Measurements from ENCODE around the gene CHID1. TPM values are rescaled to one million over a fixed set of nuclear protein-coding genes. Genes with fewer than 3 reads are reported as not detected.

Gene CHID1
- total RNA-seq, 1 donor from 2014 or later: 112 TPM

GRCh38 chr11:933142-933851 is 22.7 kb upstream of the CHID1 start:
- H3K9me3 Mint-ChIP-seq (ENCODE audit: unreplicated experiment): no peaks in the 10 kb centered on the region
- H3K36me3 Mint-ChIP-seq (ENCODE audit: unreplicated experiment): peaks cover 4% of the 10 kb centered on the region
- H3K27me3 Mint-ChIP-seq (ENCODE audit: unreplicated experiment): no peaks in the 10 kb centered on the region
- no peak overlapping the region for H3K4me3 Mint-ChIP-seq (ENCODE audit: unreplicated experiment)
- H3K4me1 Mint-ChIP-seq (ENCODE audit: unreplicated experiment): peaks cover 43% of the 10 kb centered on the region
- peak overlapping the region; percentile 76 for H3K27ac Mint-ChIP-seq (ENCODE audit: unreplicated experiment)
- TF ChIP-seq CTCF (IDR thresholded peaks at IDR 0.05): no peak
- DNase-seq (ENCODE audit: extremely low spot score, unreplicated experiment): no peak

- H3K27ac Mint-ChIP-seq (ENCODE audit: unreplicated experiment): peak overlapping the region; percentile 76
- peaks cover 4% of the 10 kb centered on the region for H3K36me3 Mint-ChIP-seq (ENCODE audit: unreplicated experiment)
- H3K9me3 Mint-ChIP-seq (ENCODE audit: unreplicated experiment): no peaks in the 10 kb centered on the region
Measured at GRCh38 chr11:932435-932834, 21.8 kb upstream of the CHID1 start.

GRCh38 chr11:931385-931784 is 20.8 kb upstream of the CHID1 start:
- Mint-ChIP-seq H3K4me3 (ENCODE audit: unreplicated experiment) (no peak overlapping the region), H3K27ac (ENCODE audit: unreplicated experiment) (peak overlapping the region; percentile 54), H3K4me1 (ENCODE audit: unreplicated experiment) (peaks cover 56% of the 10 kb centered on the region), H3K9me3 (ENCODE audit: unreplicated experiment) (no peaks in the 10 kb centered on the region), H3K27me3 (ENCODE audit: unreplicated experiment) (no peaks in the 10 kb centered on the region), H3K36me3 (ENCODE audit: unreplicated experiment) (peaks cover 4% of the 10 kb centered on the region)
- TF ChIP-seq CTCF (IDR thresholded peaks at IDR 0.05): no peak
- no peak for DNase-seq (ENCODE audit: extremely low spot score, unreplicated experiment)

More at GRCh38 chr11:932435-932834, 21.8 kb upstream of the CHID1 start:
- Mint-ChIP-seq H3K4me3 (ENCODE audit: unreplicated experiment) (no peak overlapping the region), H3K27me3 (ENCODE audit: unreplicated experiment) (no peaks in the 10 kb centered on the region), H3K4me1 (ENCODE audit: unreplicated experiment) (peaks cover 45% of the 10 kb centered on the region)
- no peak for DNase-seq (ENCODE audit: extremely low spot score, unreplicated experiment)
- TF ChIP-seq CTCF (IDR thresholded peaks at IDR 0.05): no peak

GRCh38 chr11:929405-929804 is 18.8 kb upstream of the CHID1 start:
- H3K27me3 Mint-ChIP-seq (ENCODE audit: unreplicated experiment): no peaks in the 10 kb centered on the region
- no peak for TF ChIP-seq CTCF (IDR thresholded peaks at IDR 0.05)
- peaks cover 54% of the 10 kb centered on the region for H3K4me1 Mint-ChIP-seq (ENCODE audit: unreplicated experiment)

GRCh38 chr11:928786-929185 is 18.2 kb upstream of the CHID1 start:
- DNase-seq (ENCODE audit: extremely low spot score, unreplicated experiment): no peak
- Mint-ChIP-seq H3K36me3 (ENCODE audit: unreplicated experiment) (peaks cover 4% of the 10 kb centered on the region), H3K27ac (ENCODE audit: unreplicated experiment) (peak overlapping the region; percentile 50), H3K27me3 (ENCODE audit: unreplicated experiment) (no peaks in the 10 kb centered on the region), H3K9me3 (ENCODE audit: unreplicated experiment) (no peaks in the 10 kb centered on the region), H3K4me1 (ENCODE audit: unreplicated experiment) (peaks cover 49% of the 10 kb centered on the region), H3K4me3 (ENCODE audit: unreplicated experiment) (no peak overlapping the region)
- no peak for TF ChIP-seq CTCF (IDR thresholded peaks at IDR 0.05)

More at GRCh38 chr11:929405-929804, 18.8 kb upstream of the CHID1 start:
- Mint-ChIP-seq H3K9me3 (ENCODE audit: unreplicated experiment) (no peaks in the 10 kb centered on the region), H3K4me3 (ENCODE audit: unreplicated experiment) (no peak overlapping the region), H3K27ac (ENCODE audit: unreplicated experiment) (no peak overlapping the region), H3K36me3 (ENCODE audit: unreplicated experiment) (peaks cover 4% of the 10 kb centered on the region)
- no peak for DNase-seq (ENCODE audit: extremely low spot score, unreplicated experiment)
